Stimulated activated CD8-positive, alpha-beta memory T cell treated with anti-CD3 and anti-CD28 coated beads, Interleukin-4, amount 100 ng/mL, for 48 hours (primary cell): ENCODE results near the gene GSX1.
A peak's percentile ranks its signal among the peaks of the same experiment; 100 is the strongest.
"Not testable (repeated sequence)": the region's sequence is repeated elsewhere in the genome, so short reads cannot be mapped to it uniquely, and the experiment has no call there.

ENCODE experiments used
- DNase-seq: peaks from one replicate; pipeline ENCODE4 v3.0.0-alpha.2; 2020

The GSX1 gene

GRCh38 chr13:27794921-27795717 is 2.8 kb downstream of the GSX1 start:
- no peak for DNase-seq

GRCh38 chr13:27795718-27796019 is 3.4 kb downstream of the GSX1 start:
- no peak for DNase-seq

- no peak for DNase-seq
These were observed 4.4 kb downstream of the GSX1 start for GRCh38 chr13:27796544-27797227.

- no peak for DNase-seq
These were observed 4.9 kb downstream of the GSX1 start for GRCh38 chr13:27797228-27797624.

- no peak for DNase-seq
These were observed 14.6 kb downstream of the GSX1 start for GRCh38 chr13:27806744-27807387.

- no peak for DNase-seq
These were observed 16.7 kb downstream of the GSX1 start for GRCh38 chr13:27808851-27809550.

GRCh38 chr13:27810009-27810408 is 17.7 kb downstream of the GSX1 start:
- no peak for DNase-seq

GRCh38 chr13:27810461-27810860 is 18.2 kb downstream of the GSX1 start:
- DNase-seq = no peak

GRCh38 chr13:27813826-27814225 is 21.5 kb downstream of the GSX1 start:
- no peak for DNase-seq

GRCh38 chr13:27817832-27818231 is 25.5 kb downstream of the GSX1 start:
- DNase-seq = not testable (repeated sequence)

GRCh38 chr13:27820524-27821482 is 28.5 kb downstream of the GSX1 start:
- no peak for DNase-seq

DNA sequence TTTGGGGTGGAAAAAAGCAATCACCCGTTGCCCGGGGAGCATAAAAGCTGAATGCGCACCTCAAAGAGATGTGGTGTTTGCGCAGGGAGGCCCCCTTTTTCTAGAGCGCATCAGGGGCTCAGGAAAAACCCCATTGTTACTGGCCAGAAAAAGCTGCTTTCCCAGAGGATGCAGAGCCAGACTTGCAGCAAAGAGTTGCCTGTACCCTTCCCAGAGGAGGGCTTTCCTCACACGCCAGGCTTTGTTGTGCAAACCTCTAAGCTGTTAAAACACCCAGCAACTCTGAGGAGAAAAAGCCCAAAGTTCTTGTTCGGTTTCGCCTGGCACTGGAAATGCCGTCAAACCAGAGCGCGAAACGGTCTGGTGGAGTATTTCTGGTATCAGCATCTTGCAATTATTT is 29.3 kb downstream of the GSX1 start:
- DNase-seq = no peak

DNA sequence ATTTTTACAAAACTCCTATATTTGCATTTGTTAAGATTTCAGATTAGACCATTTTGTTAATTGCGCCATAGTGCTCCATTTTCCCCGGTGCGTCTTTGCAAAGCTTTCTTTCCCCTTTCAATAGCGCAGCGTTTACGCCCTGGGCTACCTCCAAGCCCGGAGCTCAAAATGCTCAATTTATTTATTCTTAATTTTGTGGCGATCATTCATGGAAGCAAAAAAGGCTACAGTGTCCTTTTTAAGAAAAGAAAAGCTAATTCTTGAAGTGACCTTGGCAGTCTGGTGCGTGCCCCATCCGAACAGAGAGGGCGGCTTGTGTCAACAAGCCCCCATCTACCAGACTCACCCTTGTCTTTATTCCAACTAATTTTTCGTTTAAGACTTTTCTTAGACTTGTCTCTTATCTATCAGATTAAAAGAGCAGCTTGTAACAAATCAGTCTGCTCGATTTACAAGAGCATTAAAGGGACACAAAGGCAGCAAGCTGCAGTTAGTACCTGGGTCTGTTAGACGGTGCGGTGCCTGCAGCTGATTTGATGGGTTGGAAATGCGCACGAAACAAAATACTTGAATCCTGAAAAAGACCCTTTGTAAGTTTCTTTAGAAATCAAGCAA is 30.1 kb downstream of the GSX1 start:
- DNase-seq = no peak

- DNase-seq = no peak
These were observed 30.6 kb downstream of the GSX1 start for GRCh38 chr13:27822873-27823311.

DNA sequence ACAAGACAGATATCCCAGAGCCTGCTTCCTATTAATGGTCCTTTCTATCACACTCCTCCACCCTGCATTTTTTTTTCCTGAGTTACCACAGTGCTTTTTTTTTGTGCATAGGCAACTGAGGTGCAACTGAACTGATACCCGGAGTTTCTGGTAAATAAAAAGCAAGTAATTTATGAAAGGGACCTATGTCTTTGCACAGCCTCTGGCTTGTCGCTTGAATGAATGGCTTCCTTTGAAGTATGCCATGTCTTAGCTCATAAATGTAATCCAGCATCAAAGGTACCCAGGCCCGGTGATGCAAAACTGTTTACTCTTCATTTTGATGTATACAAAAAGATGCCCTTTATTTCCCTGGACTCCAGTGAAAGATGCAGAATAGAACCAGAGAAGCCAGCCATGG is 31.8 kb downstream of the GSX1 start:
- DNase-seq = no peak

DNA sequence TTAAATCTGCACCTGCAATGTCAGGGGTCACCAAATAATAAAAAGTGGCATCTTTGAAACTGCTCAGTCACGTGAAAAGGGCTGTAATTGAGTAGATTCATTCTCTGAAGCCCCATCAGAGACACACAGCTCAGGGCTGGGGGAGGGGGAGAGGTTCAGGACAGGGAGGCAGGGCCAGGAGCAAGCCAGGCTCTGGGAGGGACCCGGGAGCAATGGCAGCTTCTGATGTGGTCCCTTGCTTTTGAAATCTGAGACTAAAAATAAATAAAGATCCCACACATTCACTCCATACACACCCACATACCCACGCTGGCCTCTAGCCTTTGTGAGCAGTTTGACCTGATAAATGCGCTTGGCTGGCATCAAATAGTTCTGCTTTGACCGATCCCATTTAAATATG is 32.8 kb downstream of the GSX1 start:
- no peak for DNase-seq

DNA sequence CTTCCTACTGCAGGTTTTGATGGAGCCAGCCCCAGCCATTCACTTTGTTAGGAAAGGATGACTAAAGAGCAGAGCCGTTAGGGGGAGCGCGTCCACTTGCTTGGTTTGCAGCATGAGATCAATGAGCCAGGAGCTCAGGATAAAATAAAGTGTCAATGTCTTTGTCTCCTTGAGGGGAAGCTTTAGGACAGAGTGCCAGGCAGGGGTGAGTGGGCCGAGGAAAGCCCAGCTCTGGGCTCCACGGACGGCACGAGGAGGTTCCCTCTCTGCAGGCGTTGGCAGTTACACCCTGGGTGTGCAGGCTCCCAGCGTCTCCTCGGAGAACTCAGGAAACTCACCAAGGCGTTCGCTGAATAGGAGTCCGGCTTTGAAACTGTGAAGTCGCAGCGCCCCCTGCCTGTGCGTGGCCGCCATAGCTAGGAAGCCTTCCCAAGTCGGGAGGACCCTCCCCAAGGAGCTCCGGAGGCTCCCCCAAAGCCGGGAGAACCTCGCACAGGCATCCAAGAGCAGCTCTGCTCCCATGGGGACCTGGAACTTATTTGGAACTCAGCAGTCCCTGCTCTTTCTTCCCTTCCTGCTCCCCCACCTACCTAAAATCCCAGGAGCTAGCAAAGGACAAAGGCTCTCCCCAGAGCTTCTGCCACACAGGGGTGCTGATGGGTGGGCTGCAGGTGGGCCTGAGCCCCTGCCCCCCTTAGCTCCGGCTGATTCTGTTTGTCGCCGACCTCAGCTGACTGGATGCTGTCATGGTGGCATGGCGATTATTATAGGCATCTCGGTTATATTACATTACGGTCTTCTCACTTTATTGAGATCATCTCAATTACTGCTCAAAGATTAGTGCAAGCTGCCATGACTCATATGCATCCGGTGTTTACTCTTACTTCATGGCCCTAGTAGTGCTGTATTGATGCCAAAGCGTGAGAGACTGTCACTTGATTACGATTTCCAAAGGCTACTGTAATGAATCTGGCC is 34.4 kb downstream of the GSX1 start:
- DNase-seq = peak; percentile 83

DNA sequence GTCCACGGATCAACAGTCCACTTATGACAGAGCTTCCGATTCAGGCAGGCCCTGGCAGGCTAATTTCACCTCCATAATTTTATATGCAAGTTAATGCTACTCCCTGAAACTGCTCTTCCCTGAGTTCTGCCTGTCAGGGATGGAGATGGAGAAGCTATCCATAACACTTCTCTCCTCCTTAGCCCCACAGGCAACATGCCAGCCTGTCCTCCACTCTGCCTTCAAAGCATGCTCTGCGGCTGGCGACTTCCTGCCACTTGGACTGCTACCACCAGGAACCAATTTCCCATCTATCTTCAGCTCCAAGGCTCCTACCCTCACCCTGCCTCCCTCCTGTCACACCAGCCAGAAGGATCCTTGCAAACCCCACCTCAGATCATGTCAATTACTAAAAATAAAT is 35.4 kb downstream of the GSX1 start:
- no peak for DNase-seq

- DNase-seq = peak; percentile 81
These were observed 37.7 kb downstream of the GSX1 start for GRCh38 chr13:27830010-27830409.

DNA sequence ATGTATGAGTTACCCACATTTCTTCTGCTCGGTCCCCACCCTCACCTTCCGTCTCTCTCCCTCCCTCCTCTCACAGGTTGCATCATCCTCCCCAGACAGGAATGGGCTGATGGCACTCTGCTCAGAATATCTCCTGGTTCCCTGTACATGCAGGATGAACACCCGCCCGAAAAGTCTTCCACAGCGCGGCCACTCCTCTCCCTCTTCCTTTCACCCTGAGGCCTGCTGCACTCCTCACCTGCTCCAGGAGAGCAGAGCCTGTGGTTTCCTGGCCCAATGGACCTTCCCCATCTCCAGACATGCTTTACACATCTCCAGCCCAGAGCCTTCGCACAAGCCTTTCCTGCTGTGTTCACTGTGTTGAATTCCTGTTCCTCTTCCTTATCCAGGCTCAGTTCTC is 40.9 kb downstream of the GSX1 start:
- no peak for DNase-seq

GRCh38 chr13:27834095-27834494 is 41.8 kb downstream of the GSX1 start:
- DNase-seq = no peak
